Measurements from ENCODE around the gene FAM171A1.
"Not testable (repeated sequence)": the region's sequence is repeated elsewhere in the genome, so short reads cannot be mapped to it uniquely, and the experiment has no call there.

Gene FAM171A1

DNA sequence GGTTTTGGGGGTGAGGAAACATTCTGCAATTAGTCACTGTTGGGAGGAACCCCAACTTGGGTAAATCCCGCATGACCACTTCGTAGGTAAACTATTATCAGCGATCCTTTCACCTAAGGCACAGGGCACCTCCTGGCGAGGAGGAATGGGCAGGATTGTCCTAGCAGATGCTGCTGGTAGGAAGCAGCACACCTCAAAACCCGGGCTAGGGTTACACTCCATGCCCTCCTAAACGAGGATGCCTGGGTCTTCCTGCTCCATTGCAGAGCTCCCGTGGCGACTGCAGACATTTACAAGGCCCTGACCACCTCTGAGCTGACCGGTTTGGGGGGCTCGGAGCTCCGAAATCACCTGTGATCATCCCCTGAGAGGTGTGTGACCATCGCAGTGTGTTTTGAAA lies 92.3 kb downstream of the FAM171A1 start:
- Histone ChIP-seq H3K4me3 (ENCODE audit: low read length) (no peak overlapping the region), H3K27ac (ENCODE audit: low read depth, low read length) (no peak overlapping the region), H3K27me3 (ENCODE audit: insufficient read depth, low read length) (no peaks in the 10 kb centered on the region), H3K36me3 (ENCODE audit: insufficient read depth, low read length) (peaks cover 52% of the 10 kb centered on the region; the same call in 1 of the 2 replicates), H3K9me3 (ENCODE audit: insufficient read depth, low read depth, low read length) (no peaks in the 10 kb centered on the region), H3K9ac (ENCODE audit: low read depth, low read length) (no peak overlapping the region), H3K4me1 (ENCODE audit: insufficient read depth, low read length) (no peaks in the 10 kb centered on the region)
- whole genome bisulfite sequencing = 98% methylated on average over 12 of the region's 12 CpGs

DNA sequence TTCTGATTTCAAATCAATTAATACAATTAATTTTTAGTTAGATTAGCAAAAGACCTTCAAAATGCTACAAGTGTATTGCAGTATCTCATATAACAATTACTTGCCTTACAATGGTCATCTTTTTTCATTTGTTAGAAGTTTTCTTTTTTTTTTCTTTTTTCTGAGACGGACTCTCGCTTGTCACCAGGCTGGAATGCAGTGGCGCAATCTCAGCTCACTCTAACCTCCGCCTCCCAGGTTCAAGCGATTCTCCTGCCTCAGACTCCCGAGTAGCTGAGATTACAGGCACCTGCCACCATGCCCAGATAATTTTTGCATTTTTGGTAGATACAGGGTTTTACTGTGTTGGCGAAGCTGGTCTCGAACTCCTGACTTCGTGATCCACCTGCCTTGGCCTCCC lies 95.0 kb downstream of the FAM171A1 start:
- not testable (repeated sequence) for H3K4me3 ChIP-seq (ENCODE audit: low read length); H3K9me3 ChIP-seq (ENCODE audit: insufficient read depth, low read depth, low read length); H3K27me3 ChIP-seq (ENCODE audit: insufficient read depth, low read length); H3K27ac ChIP-seq (ENCODE audit: low read depth, low read length); H3K4me1 ChIP-seq (ENCODE audit: insufficient read depth, low read length); H3K9ac ChIP-seq (ENCODE audit: low read depth, low read length)
- peaks cover 33% of the 10 kb centered on the region; the same call in 1 of the 2 replicates for H3K36me3 ChIP-seq (ENCODE audit: insufficient read depth, low read length)
- WGBS = 92% methylated on average over 9 of the region's 9 CpGs

DNA sequence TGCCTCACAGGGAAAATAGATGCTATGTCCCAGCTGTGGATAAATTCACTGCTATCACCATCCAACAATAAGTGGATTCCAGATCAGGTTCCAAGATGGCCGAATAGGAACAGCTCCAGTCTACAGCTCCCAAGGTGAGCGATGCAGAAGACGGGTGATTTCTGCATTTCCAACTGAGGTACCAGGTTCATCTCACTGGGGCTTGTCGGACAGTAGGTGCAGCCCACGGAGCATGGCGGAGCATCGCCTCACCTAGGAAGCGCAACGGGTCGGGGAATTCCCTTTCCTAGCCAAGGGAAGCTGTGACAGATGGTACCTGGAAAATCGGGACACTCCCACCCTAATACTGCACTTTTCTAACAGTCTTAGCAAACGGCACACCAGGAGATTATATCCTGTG lies 101.3 kb downstream of the FAM171A1 start:
- not testable (repeated sequence) for H3K9ac ChIP-seq (ENCODE audit: low read depth, low read length); H3K27me3 ChIP-seq (ENCODE audit: insufficient read depth, low read length); H3K4me1 ChIP-seq (ENCODE audit: insufficient read depth, low read length); H3K27ac ChIP-seq (ENCODE audit: low read depth, low read length); H3K36me3 ChIP-seq (ENCODE audit: insufficient read depth, low read length); H3K4me3 ChIP-seq (ENCODE audit: low read length)
- peaks cover 10% of the 10 kb centered on the region for H3K9me3 ChIP-seq (ENCODE audit: insufficient read depth, low read depth, low read length)
- 97% methylated on average over 12 of the region's 12 CpGs for WGBS

DNA sequence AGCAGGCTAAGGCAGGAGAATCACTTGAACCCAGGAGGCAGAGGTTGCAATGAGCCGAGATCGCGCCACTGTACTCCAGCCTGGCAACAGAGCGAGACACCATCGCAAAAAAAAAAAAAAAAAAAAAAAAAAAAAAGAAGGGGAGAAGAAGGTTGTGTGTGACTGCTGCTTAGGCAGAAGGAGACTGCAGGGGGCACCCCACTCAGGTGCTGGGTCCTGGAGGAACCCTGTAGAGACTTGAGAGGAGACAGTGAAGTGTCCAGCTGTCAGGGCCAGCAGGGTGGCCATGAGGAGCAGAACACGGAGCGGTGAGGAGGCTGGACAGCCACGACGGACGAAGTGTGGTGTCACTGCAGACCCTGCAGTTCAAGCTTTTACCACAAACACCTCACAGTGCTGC lies 103.6 kb downstream of the FAM171A1 start:
- H3K4me3 ChIP-seq (ENCODE audit: low read length) = no peak overlapping the region
- H3K36me3 ChIP-seq (ENCODE audit: insufficient read depth, low read length) = peaks cover 8% of the 10 kb centered on the region
- no peak overlapping the region for H3K9ac ChIP-seq (ENCODE audit: low read depth, low read length)
- H3K4me1 ChIP-seq (ENCODE audit: insufficient read depth, low read length) = no peaks in the 10 kb centered on the region
- H3K9me3 ChIP-seq (ENCODE audit: insufficient read depth, low read depth, low read length) = peaks cover 10% of the 10 kb centered on the region
- H3K27me3 ChIP-seq (ENCODE audit: insufficient read depth, low read length) = no peaks in the 10 kb centered on the region
- H3K27ac ChIP-seq (ENCODE audit: low read depth, low read length) = no peak overlapping the region
- 86% methylated on average over 10 of the region's 10 CpGs for WGBS

DNA sequence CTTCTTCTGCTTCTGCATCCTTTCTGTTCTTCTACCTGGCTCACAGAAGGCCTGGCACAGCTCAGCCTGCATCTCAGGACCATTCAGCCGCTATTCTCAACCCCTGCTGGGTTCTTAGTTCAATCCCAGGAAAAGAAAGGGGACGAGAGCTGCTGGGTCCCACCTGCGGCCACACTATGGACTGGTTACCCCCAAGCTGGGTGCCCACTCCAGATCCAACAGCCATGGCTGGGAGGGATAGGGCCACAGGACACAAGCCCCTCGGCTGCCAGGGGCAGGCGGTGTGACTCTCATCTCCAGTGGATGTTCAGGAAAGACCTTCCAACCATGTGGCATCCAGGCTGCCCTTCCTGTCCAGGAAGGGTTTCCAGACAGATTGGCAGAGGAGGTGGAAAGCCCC lies 105.0 kb downstream of the FAM171A1 start:
- Histone ChIP-seq H3K4me3 (ENCODE audit: low read length) (no peak overlapping the region), H3K4me1 (ENCODE audit: insufficient read depth, low read length) (no peaks in the 10 kb centered on the region), H3K9ac (ENCODE audit: low read depth, low read length) (no peak overlapping the region), H3K27ac (ENCODE audit: low read depth, low read length) (no peak overlapping the region), H3K27me3 (ENCODE audit: insufficient read depth, low read length) (no peaks in the 10 kb centered on the region), H3K9me3 (ENCODE audit: insufficient read depth, low read depth, low read length) (peaks cover 10% of the 10 kb centered on the region), H3K36me3 (ENCODE audit: insufficient read depth, low read length) (peaks cover 8% of the 10 kb centered on the region)
- 91% methylated on average over 5 of the region's 5 CpGs for WGBS

DNA sequence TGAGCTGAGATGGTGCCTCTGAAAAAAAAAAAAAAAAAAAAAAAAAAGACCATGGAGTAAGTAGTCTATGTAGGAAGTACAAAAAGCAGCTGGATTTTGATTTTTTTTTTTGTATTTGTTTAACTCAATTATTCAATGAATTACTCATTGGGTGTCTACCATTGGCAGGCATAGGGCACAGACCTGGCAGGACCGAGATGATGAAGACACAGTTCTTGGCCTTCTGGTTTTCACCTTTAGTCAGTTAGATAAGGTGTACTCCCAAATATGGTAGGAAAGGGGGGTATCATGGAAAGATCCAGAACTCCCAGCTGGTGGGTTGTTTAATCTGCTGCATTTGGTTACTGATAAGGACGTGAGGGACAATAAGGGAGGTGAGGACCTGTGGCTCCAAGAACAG lies 105.5 kb downstream of the FAM171A1 start:
- H3K9me3 ChIP-seq (ENCODE audit: insufficient read depth, low read depth, low read length) = peaks cover 10% of the 10 kb centered on the region
- no peak overlapping the region for H3K4me3 ChIP-seq (ENCODE audit: low read length)
- no peaks in the 10 kb centered on the region for H3K4me1 ChIP-seq (ENCODE audit: insufficient read depth, low read length)
- H3K9ac ChIP-seq (ENCODE audit: low read depth, low read length) = no peak overlapping the region
- H3K27ac ChIP-seq (ENCODE audit: low read depth, low read length) = no peak overlapping the region
- peaks cover 8% of the 10 kb centered on the region for H3K36me3 ChIP-seq (ENCODE audit: insufficient read depth, low read length)
- 82% methylated on average over 2 of the region's 2 CpGs for WGBS
- no peaks in the 10 kb centered on the region for H3K27me3 ChIP-seq (ENCODE audit: insufficient read depth, low read length)

DNA sequence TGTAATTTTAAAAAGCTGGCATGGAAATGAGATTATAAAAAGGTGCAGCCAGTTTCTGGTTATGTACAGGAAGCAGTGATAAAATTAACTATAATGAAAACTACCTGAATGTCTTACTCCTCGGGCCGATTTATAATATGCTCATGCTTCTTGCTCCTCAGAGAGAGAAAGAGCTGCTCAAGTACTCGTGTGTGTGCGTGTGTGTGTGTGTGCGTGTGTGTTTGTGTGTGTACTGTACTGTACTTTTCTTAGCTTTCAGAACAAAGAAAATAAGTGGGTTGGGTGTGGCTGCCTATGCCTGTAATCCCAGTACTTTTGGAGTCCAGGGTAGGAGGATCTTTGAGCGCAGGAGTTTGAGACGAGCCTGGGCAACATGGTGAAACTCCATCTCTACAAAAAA lies 106.0 kb downstream of the FAM171A1 start:
- Histone ChIP-seq H3K27ac (ENCODE audit: low read depth, low read length) (no peak overlapping the region), H3K4me1 (ENCODE audit: insufficient read depth, low read length) (no peaks in the 10 kb centered on the region), H3K36me3 (ENCODE audit: insufficient read depth, low read length) (peaks cover 8% of the 10 kb centered on the region), H3K27me3 (ENCODE audit: insufficient read depth, low read length) (no peaks in the 10 kb centered on the region), H3K4me3 (ENCODE audit: low read length) (no peak overlapping the region), H3K9ac (ENCODE audit: low read depth, low read length) (no peak overlapping the region), H3K9me3 (ENCODE audit: insufficient read depth, low read depth, low read length) (peaks cover 9% of the 10 kb centered on the region)
- WGBS = 97% methylated on average over 7 of the region's 7 CpGs

DNA sequence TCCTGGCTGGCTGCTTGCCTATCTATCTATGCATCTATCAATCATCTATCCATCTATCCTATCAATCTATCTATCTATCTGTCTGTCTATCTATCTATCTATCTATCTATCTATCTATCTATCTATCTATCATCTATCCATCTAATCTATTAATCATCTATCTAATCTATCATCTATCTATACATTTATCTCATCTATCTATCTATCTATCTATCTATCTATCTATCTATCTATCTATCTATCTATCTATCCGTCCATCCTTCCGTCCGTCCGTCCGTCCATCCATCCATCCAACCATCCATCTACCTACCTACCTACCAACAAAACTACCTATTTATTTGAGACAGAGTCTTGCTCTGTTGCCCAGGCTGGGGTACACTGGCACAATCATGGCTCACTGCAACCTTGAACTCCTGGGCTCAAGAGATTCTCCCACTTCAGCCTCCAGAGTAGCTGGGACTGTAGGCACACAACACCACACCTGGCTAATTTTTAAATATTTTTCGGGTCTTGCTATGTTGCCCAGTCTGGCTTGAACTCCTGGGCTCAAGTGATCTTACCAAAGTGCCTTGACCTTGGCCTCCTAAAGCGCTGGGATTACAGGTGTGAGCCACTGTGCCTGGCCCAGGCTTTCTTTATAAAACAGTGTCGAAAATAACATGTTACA lies 107.3 kb downstream of the FAM171A1 start:
- Histone ChIP-seq H3K9me3 (ENCODE audit: insufficient read depth, low read depth, low read length) (no peaks in the 10 kb centered on the region), H3K4me1 (ENCODE audit: insufficient read depth, low read length) (no peaks in the 10 kb centered on the region), H3K27me3 (ENCODE audit: insufficient read depth, low read length) (no peaks in the 10 kb centered on the region), H3K4me3 (ENCODE audit: low read length) (no peak overlapping the region), H3K36me3 (ENCODE audit: insufficient read depth, low read length) (no peaks in the 10 kb centered on the region), H3K9ac (ENCODE audit: low read depth, low read length) (no peak overlapping the region), H3K27ac (ENCODE audit: low read depth, low read length) (no peak overlapping the region)
- 93% methylated on average over 8 of the region's 8 CpGs for WGBS

DNA sequence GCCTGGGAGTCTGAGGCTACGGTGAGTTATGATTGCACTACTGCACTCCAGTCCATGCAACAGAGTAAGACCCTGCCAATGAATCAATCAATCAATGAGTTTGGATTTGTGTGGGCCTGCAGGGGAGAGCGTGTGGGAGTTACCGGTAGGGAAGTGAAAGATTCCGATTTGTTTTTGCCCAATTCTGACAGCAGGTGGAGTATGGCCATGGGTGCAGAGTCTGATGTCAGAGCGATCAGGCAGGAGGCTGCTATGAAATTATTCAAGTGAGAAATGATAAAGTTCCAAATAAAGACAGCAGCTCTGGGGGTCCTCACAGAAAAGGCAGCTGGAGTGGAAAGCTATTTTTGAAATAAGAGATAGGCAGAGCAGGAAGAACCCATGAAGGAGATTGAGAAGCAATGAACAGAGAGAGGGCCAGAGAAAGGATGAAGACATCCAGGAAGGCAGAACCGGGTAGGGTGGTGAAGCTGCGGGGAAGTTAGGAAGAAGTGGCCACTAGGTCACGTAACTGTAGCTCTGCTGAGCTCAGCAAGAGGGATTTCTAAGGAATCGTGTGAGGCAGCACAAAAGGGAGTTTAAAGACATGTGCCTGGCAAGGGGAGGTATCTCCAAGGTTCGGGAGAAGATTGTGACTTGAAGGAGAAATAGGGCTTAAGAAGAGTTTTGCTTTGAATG lies 108.9 kb downstream of the FAM171A1 start:
- no peaks in the 10 kb centered on the region for H3K9me3 ChIP-seq (ENCODE audit: insufficient read depth, low read depth, low read length)
- no peaks in the 10 kb centered on the region for H3K36me3 ChIP-seq (ENCODE audit: insufficient read depth, low read length)
- H3K4me1 ChIP-seq (ENCODE audit: insufficient read depth, low read length) = no peaks in the 10 kb centered on the region
- WGBS = 85% methylated on average over 10 of the region's 10 CpGs
- no peak overlapping the region for H3K27ac ChIP-seq (ENCODE audit: low read depth, low read length)
- H3K4me3 ChIP-seq (ENCODE audit: low read length) = no peak overlapping the region
- no peaks in the 10 kb centered on the region for H3K27me3 ChIP-seq (ENCODE audit: insufficient read depth, low read length)
- H3K9ac ChIP-seq (ENCODE audit: low read depth, low read length) = no peak overlapping the region

DNA sequence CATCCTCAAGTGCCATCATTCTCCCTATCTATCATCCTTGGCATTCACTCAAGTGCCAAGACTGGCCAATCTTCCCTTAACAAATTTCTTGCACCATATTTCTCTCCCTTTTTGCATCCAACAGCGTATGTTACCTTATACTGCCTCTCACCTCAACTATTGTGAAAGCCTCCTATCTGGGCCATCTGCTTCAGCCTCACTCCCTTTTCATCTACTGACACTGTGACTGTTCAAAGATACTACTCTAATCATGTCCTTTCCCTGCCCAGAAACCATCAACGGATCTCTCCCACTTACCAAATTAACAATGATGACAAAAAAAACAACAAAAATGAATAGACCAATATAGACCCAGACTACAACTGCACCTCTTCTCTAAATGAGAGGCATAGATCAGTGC lies 112.0 kb downstream of the FAM171A1 start:
- Histone ChIP-seq H3K9me3 (ENCODE audit: insufficient read depth, low read depth, low read length) (no peaks in the 10 kb centered on the region), H3K4me1 (ENCODE audit: insufficient read depth, low read length) (peaks cover 14% of the 10 kb centered on the region), H3K27ac (ENCODE audit: low read depth, low read length) (no peak overlapping the region), H3K4me3 (ENCODE audit: low read length) (no peak overlapping the region), H3K9ac (ENCODE audit: low read depth, low read length) (no peak overlapping the region), H3K36me3 (ENCODE audit: insufficient read depth, low read length) (no peaks in the 10 kb centered on the region), H3K27me3 (ENCODE audit: insufficient read depth, low read length) (no peaks in the 10 kb centered on the region)
- 96% methylated on average over 2 of the region's 2 CpGs for WGBS

DNA sequence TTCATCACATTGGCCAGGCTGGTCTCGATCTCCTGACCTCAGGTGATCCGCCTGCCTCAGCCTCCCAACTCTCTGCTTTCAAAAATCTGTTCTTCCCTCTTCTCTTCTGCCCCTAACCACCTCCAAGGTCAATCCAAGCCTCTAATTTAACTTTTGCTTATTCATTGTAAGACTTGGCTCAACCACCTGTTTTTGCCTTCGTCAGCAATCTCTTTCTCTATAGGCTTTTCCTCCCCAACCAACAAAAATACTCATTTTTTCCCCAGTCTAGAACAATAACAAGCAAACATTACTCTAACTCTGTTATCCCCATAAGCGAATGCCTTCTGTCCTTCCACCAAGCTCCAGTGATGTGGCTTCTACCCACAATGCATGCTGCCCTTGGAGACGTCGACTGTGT lies 112.8 kb downstream of the FAM171A1 start:
- H3K9ac ChIP-seq (ENCODE audit: low read depth, low read length) = no peak overlapping the region
- H3K4me1 ChIP-seq (ENCODE audit: insufficient read depth, low read length) = peaks cover 16% of the 10 kb centered on the region
- no peak overlapping the region for H3K27ac ChIP-seq (ENCODE audit: low read depth, low read length)
- H3K9me3 ChIP-seq (ENCODE audit: insufficient read depth, low read depth, low read length) = no peaks in the 10 kb centered on the region
- H3K36me3 ChIP-seq (ENCODE audit: insufficient read depth, low read length) = no peaks in the 10 kb centered on the region
- H3K4me3 ChIP-seq (ENCODE audit: low read length) = no peak overlapping the region
- 96% methylated on average over 6 of the region's 6 CpGs for WGBS
- H3K27me3 ChIP-seq (ENCODE audit: insufficient read depth, low read length) = no peaks in the 10 kb centered on the region

All from HUES64 (cell line).